Measurements from ENCODE around the gene EYS.

GRCh38 chr6:65558071-65558470 lies 149.0 kb downstream of the EYS start:
- TF ChIP-seq EZH2 (IDR thresholded peaks at IDR 0.05) = no peak
- no peak for TF ChIP-seq POLR2AphosphoS5 (IDR thresholded peaks at IDR 0.05; ENCODE audit: borderline replicate concordance, low read depth, low read length)

Data from SK-N-MC (cell line).